WI38 (cell line): ENCODE results near the gene PTPN11.

Source experiments
- H3K4me3 ChIP-seq: 2 replicates; pipeline ENCODE4 v1.5.1; 2011; ENCODE audit warnings: low read depth, mild to moderate bottlenecking, control low read depth, low read length
- TF ChIP-seq, protein P1 (sequence below): IDR thresholded peaks from 2 replicates; pipeline ENCODE4 v1.5.1; 2012; ENCODE audit warnings: low read depth, mild to moderate bottlenecking, control low read depth, low read length

Gene PTPN11

DNA sequence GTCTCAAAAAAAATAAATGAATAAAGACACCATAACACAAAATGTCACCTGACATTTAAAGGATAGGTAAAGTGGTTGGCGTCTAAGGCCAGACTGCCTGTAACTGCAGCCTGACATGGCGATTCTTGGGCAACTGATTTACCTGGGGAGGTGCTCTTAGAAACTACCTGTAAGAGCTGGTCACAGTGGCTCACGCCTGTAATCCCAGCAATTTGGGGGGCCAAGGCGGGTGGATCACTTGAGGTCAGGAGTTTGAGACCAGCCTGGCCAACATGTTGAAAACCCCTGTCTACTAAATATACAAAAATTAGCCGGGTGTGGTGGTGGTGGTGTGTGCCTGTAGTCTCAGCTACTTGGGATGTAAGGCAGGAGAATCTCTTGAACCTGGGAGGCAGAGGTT lies 17.7 kb upstream of the PTPN11 start:
- TF ChIP-seq, protein P1, sequence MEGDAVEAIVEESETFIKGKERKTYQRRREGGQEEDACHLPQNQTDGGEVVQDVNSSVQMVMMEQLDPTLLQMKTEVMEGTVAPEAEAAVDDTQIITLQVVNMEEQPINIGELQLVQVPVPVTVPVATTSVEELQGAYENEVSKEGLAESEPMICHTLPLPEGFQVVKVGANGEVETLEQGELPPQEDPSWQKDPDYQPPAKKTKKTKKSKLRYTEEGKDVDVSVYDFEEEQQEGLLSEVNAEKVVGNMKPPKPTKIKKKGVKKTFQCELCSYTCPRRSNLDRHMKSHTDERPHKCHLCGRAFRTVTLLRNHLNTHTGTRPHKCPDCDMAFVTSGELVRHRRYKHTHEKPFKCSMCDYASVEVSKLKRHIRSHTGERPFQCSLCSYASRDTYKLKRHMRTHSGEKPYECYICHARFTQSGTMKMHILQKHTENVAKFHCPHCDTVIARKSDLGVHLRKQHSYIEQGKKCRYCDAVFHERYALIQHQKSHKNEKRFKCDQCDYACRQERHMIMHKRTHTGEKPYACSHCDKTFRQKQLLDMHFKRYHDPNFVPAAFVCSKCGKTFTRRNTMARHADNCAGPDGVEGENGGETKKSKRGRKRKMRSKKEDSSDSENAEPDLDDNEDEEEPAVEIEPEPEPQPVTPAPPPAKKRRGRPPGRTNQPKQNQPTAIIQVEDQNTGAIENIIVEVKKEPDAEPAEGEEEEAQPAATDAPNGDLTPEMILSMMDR: no peak
- no peak overlapping the region for H3K4me3 ChIP-seq

DNA sequence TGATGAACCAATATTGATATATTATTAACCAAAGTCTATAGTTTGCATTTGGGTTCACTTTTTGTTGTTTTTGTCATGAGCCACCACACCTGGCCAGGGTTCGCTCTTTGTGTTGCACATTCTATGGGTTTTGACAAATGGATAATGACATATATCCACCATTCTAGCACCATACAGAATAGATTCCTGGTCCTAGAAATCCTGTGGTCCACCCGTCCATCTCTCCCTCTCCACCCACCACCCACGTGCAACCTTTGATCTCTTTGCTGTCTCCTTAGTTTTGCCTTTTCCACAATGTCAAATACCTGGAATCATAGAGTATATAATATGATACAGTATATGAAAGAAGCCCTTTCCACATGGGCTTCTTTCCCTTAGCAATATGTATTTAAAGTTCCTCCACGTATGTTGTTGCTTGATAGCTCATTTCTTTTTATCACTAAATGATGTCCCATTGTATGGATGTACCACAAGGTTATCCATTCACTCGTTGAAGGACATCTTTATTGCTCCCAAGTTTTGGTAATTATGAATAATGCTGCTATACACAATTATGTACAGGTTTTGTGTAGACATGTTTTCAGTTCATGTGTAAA lies 16.7 kb upstream of the PTPN11 start:
- TF ChIP-seq, protein P1: no peak
- H3K4me3 ChIP-seq: no peak overlapping the region

DNA sequence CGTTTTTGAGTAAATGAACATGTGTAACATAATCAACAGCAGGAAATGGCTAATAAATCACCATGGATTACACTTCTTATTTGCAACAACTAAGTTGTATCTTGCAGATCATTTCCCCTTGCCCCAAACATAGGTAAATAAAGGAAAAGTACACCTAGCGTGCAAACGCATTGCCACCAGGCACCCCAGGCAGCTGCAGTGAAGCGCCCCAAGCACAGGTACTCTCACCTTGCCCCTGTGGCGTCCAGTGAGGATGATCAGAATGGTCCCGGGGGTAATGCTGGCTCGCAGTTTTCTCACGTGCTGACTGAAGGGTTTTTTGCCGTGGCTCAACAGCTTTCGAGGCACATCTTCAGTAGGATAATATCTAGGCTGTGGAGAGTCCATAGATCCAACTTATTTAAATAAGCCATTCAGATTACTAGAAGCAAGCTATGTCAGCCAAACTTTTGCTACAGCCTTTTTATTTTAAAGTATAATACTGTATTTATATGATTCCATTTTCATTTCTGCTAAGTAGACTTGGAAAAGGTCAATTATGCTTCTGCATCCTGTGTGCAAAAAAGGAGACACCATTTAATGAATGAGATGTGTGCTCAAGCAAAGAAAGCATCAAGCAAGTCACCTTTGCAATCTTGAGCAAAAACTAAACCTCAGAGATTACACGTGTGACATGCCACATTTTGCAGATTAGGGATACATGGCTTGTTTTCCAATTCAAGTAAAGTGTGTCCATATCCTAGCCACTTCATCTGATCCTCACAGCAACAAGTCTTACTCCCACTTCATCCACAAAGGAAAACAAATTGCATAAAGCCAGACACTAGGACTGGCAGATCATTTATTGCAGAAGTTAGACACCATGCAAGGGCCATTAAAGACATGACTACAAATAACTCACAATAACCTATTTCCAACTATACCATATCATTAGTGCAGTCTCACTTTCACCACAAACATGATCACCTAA lies 11.9 kb upstream of the PTPN11 start:
- H3K4me3 ChIP-seq: peak overlapping the region; percentile 91

DNA sequence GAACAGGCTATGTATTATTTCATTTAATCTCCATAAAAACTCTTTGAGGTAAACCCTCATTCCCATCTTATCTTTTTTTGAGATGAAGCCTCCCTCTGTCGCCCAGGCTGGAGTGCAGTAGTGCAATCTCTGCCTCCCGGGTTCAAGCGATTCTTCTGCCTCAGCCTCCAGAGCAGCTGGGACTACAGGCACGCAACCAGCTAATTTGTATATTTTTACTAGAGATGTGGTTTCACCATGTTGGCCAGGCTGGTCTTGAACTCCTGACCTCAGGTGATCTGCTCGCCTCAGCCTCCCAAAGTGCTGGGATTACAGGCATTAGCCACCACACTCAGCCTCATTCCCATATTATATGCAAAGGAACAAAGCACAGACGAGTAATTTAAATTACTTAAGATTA lies 11.1 kb upstream of the PTPN11 start:
- H3K4me3 ChIP-seq: peak overlapping the region; percentile 91

More for the DNA sequence above, 11.9 kb upstream of the PTPN11 start:
- TF ChIP-seq, protein P1: no peak

DNA sequence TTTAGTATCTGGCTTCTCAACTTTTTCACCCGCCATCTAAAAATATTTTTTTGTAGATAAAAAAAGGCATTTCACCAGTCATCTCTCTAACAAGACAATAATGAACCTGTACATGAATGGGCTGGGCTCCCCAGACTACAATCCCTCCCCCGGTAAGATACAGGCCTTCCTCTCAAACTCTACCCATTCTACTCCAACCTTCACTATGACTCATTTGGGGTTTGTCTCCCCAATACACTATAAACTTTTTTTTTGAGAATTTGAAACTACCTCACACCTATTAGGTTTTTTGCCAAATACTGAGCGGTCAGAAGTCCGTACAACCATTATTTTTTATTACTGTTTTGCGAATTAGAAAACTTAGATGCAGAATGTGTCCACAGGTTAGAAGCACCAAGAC lies 10.1 kb upstream of the PTPN11 start:
- H3K4me3 ChIP-seq: peak overlapping the region; percentile 91
- TF ChIP-seq, protein P1: no peak

DNA sequence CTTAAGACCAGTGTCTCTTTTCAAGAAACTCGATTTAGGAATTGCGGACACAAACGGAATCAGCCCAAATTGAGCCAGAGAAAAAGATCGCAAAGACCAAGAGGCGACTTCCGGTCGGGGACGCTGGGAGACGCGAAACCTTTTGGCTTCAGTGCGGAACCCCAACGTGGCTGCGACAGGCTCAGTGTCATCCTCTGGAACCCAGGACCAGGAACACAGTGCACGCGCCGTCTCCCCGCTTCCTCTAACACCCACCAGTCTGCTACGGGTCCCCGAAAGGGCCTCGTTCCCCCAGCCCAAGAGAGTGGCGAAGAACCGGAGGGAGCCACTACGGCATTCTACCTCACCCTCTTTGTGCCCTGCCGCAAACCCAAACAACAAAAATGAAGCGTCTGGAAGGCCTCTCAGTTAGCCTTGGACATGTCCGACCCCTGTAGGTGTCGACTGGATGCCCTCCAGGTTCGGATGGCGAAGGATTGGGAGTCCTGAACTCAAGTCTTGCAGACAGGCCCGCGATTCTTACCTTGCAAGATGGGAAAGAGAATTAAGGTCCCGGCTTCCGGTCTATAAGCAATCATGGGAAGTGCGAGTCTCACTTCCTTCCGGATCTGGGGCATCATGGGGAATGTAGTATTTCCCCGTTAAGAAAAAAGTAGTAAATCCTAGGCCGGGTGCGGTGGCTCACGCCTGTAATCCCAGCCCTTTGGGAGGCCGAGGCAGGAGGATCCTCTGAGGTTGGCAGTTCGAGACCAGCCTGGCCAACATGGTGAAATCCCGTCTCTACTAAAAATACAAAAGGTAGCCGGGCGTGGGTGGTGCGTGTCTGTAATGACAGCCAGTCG lies 9.5 kb upstream of the PTPN11 start, which contains the start of gene RPL6:
Gene RPL6, minus strand, starts transcription at position 542 of the 842 bp plus-strand sequence. CDS start 949 bp downstream, outside the sequence.
- H3K4me3 ChIP-seq: peak within 1 kb of the TSS; percentile 91
- TF ChIP-seq, protein P1: no peak

DNA sequence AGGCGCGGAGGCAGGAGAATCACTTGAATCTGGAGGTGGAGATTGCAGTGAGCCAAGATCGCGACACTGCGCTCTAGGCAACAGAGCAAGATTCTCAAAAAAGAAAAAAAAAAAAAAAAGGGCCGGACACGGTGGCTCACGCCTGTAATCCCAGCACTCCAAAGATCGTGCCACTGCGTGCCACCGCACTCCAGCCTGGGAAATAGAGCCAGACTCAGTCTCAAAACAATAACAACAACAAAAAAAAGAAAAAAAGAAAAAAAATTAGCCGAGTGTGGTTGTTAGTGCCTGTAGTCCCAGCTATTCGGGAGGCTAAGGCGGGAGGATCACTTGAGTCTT lies 8.9 kb upstream of the PTPN11 start:
- H3K4me3 ChIP-seq: no peak overlapping the region
- TF ChIP-seq, protein P1: no peak
